ENCODE measurements around the gene SHISA5.

Gene SHISA5

GRCh38 chr3:48445277-48445882 is 58.6 kb downstream of the SHISA5 start:
- no peak for DNase-seq (ENCODE audit: low spot score)
- TF ChIP-seq CTCF (IDR thresholded peaks at IDR 0.05; ENCODE audit: extremely low read depth, missing control alignments): no peak

- no peak for TF ChIP-seq CTCF (IDR thresholded peaks at IDR 0.05; ENCODE audit: extremely low read depth, missing control alignments)
- DNase-seq (ENCODE audit: low spot score): no peak
Measured at GRCh38 chr3:48441940-48442339, 62.0 kb downstream of the SHISA5 start.

GRCh38 chr3:48440590-48440958 is 63.4 kb downstream of the SHISA5 start:
- no peak for DNase-seq (ENCODE audit: low spot score)
- no peak for TF ChIP-seq CTCF (IDR thresholded peaks at IDR 0.05; ENCODE audit: extremely low read depth, missing control alignments)

GRCh38 chr3:48439820-48440589 is 64.0 kb downstream of the SHISA5 start, which contains the start of the genes CCDC51 and TMA7:
TSS of gene CCDC51 (minus strand) at chr3:48440119. CDS start at chr3:48435128, 4,991 bp downstream.
TSS of gene TMA7 (plus strand) at chr3:48440257. CDS start at chr3:48440297, 40 bp downstream.
- no peak for TF ChIP-seq CTCF (IDR thresholded peaks at IDR 0.05; ENCODE audit: extremely low read depth, missing control alignments)

GRCh38 chr3:48437812-48438211 is 66.2 kb downstream of the SHISA5 start:
- TF ChIP-seq CTCF (IDR thresholded peaks at IDR 0.05; ENCODE audit: extremely low read depth, missing control alignments): no peak
- DNase-seq (ENCODE audit: low spot score): no peak

More at GRCh38 chr3:48439820-48440589, 64.0 kb downstream of the SHISA5 start, which contains the start of the genes CCDC51 and TMA7:
- DNase-seq (ENCODE audit: low spot score): peak; percentile 98

GRCh38 chr3:48436855-48437254 is 67.1 kb downstream of the SHISA5 start:
- no peak for TF ChIP-seq CTCF (IDR thresholded peaks at IDR 0.05; ENCODE audit: extremely low read depth, missing control alignments)
- DNase-seq (ENCODE audit: low spot score): no peak

GRCh38 chr3:48436477-48436787 is 67.5 kb downstream of the SHISA5 start:
- no peak for DNase-seq (ENCODE audit: low spot score)
- TF ChIP-seq CTCF (IDR thresholded peaks at IDR 0.05; ENCODE audit: extremely low read depth, missing control alignments): no peak
